Neural crest cell (in vitro differentiated cells): ENCODE data around the gene EGFR. TPM values are rescaled to one million over a fixed set of nuclear protein-coding genes. Genes with fewer than 3 reads are reported as not detected.

Experiments
- DNase-seq: peaks from one replicate; pipeline ENCODE4 v3.0.0; 2021; ENCODE audit warnings: low read depth, mixed read lengths, low spot score
- H3K27ac Mint-ChIP-seq: one replicate; pipeline ENCODE4 v1.8.0; 2021; ENCODE audit warnings: mild to moderate bottlenecking, mixed read lengths; ENCODE audit not compliant: unreplicated experiment
- H3K27me3 Mint-ChIP-seq: 2 replicates; pipeline ENCODE4 v1.8.0; 2021; ENCODE audit warnings: low read depth, mild to moderate bottlenecking, mixed read lengths
- H3K36me3 Mint-ChIP-seq: 2 replicates; pipeline ENCODE4 v1.8.0; 2021; ENCODE audit warnings: low read depth, mild to moderate bottlenecking, mixed read lengths
- H3K4me1 Mint-ChIP-seq: 2 replicates; pipeline ENCODE4 v1.8.0; 2021; ENCODE audit warnings: mixed read lengths
- H3K4me3 Mint-ChIP-seq: one replicate; pipeline ENCODE4 v1.8.0; 2021; ENCODE audit warnings: mild to moderate bottlenecking, mixed read lengths
- H3K9me3 Mint-ChIP-seq: 2 replicates; pipeline ENCODE4 v1.8.0; 2021; ENCODE audit warnings: mixed read lengths
- total RNA-seq: library from RNA; stranded (reverse); gene quantifications from 2 replicates; pipeline ENCODE4 v1.2.1, GENCODE V29; 2021
- TF ChIP-seq, protein P1 (sequence below): fragments of 200-600 bp; sonication (generic); conservative IDR thresholded peaks from 2 replicates; pipeline ENCODE4 v1.5.0; 2021; ENCODE audit warnings: antibody characterized with exemption, mild to moderate bottlenecking

EGFR gene
- total RNA-seq, 1 donor from 2014 or later = 2.3 TPM

DNA sequence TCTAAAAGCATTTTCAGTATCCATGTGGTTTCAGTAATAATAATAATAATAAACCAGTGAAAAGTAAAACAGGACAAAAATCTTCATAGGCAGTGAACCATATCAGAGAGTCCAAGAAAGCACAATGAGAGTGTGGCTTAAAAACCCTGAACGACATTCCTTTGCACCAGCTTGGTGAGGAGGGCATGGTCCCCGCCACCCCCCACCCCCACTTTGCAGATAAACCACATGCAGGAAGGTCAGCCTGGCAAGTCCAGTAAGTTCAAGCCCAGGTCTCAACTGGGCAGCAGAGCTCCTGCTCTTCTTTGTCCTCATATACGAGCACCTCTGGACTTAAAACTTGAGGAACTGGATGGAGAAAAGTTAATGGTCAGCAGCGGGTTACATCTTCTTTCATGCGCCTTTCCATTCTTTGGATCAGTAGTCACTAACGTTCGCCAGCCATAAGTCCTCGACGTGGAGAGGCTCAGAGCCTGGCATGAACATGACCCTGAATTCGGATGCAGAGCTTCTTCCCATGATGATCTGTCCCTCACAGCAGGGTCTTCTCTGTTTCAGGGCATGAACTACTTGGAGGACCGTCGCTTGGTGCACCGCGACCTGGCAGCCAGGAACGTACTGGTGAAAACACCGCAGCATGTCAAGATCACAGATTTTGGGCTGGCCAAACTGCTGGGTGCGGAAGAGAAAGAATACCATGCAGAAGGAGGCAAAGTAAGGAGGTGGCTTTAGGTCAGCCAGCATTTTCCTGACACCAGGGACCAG, 172.5 kb downstream of the EGFR start:
- no peaks in the 10 kb centered on the region for H3K36me3 Mint-ChIP-seq
- no peak overlapping the region for H3K4me3 Mint-ChIP-seq
- no peak overlapping the region for H3K27ac Mint-ChIP-seq
- TF ChIP-seq, protein P1, sequence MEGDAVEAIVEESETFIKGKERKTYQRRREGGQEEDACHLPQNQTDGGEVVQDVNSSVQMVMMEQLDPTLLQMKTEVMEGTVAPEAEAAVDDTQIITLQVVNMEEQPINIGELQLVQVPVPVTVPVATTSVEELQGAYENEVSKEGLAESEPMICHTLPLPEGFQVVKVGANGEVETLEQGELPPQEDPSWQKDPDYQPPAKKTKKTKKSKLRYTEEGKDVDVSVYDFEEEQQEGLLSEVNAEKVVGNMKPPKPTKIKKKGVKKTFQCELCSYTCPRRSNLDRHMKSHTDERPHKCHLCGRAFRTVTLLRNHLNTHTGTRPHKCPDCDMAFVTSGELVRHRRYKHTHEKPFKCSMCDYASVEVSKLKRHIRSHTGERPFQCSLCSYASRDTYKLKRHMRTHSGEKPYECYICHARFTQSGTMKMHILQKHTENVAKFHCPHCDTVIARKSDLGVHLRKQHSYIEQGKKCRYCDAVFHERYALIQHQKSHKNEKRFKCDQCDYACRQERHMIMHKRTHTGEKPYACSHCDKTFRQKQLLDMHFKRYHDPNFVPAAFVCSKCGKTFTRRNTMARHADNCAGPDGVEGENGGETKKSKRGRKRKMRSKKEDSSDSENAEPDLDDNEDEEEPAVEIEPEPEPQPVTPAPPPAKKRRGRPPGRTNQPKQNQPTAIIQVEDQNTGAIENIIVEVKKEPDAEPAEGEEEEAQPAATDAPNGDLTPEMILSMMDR = no peak
- no peaks in the 10 kb centered on the region for H3K27me3 Mint-ChIP-seq
- no peaks in the 10 kb centered on the region for H3K9me3 Mint-ChIP-seq
- H3K4me1 Mint-ChIP-seq = peaks cover 22% of the 10 kb centered on the region
- DNase-seq = no peak

GRCh38 chr7:55191926-55192692, 173.3 kb downstream of the EGFR start:
- DNase-seq = no peak
- TF ChIP-seq, protein P1 = no peak
- Mint-ChIP-seq H3K27ac (no peak overlapping the region), H3K36me3 (no peaks in the 10 kb centered on the region), H3K9me3 (no peaks in the 10 kb centered on the region), H3K4me1 (peaks cover 22% of the 10 kb centered on the region), H3K27me3 (no peaks in the 10 kb centered on the region), H3K4me3 (no peak overlapping the region)

- H3K4me1 Mint-ChIP-seq = peaks cover 22% of the 10 kb centered on the region
Observed at GRCh38 chr7:55192723-55193122, 173.9 kb downstream of the EGFR start.

GRCh38 chr7:55193245-55193644, 174.4 kb downstream of the EGFR start:
- no peak overlapping the region for H3K27ac Mint-ChIP-seq
- DNase-seq = no peak
- no peaks in the 10 kb centered on the region for H3K9me3 Mint-ChIP-seq
- no peaks in the 10 kb centered on the region for H3K27me3 Mint-ChIP-seq
- no peaks in the 10 kb centered on the region for H3K36me3 Mint-ChIP-seq
- H3K4me3 Mint-ChIP-seq = no peak overlapping the region
- H3K4me1 Mint-ChIP-seq = peaks cover 18% of the 10 kb centered on the region
- TF ChIP-seq, protein P1 = no peak

More at GRCh38 chr7:55192723-55193122, 173.9 kb downstream of the EGFR start:
- no peak overlapping the region for H3K27ac Mint-ChIP-seq
- H3K27me3 Mint-ChIP-seq = no peaks in the 10 kb centered on the region
- DNase-seq = no peak
- H3K9me3 Mint-ChIP-seq = no peaks in the 10 kb centered on the region
- TF ChIP-seq, protein P1 = no peak
- H3K4me3 Mint-ChIP-seq = no peak overlapping the region
- no peaks in the 10 kb centered on the region for H3K36me3 Mint-ChIP-seq

- no peaks in the 10 kb centered on the region for H3K27me3 Mint-ChIP-seq
- H3K27ac Mint-ChIP-seq = no peak overlapping the region
- TF ChIP-seq, protein P1 = no peak
- DNase-seq = no peak
- H3K4me1 Mint-ChIP-seq = peaks cover 9% of the 10 kb centered on the region
- H3K9me3 Mint-ChIP-seq = no peaks in the 10 kb centered on the region
- H3K4me3 Mint-ChIP-seq = no peak overlapping the region
- H3K36me3 Mint-ChIP-seq = no peaks in the 10 kb centered on the region
Observed at GRCh38 chr7:55194522-55194921, 175.7 kb downstream of the EGFR start.
